ENCODE results near the gene TPD52L2. TPM values are rescaled to one million over a fixed set of nuclear protein-coding genes. Genes with fewer than 3 reads are reported as not detected.

TPD52L2 gene
- total and polyA plus RNA-seq, 7 donors: 71.7 to 109 (median 84.7) TPM

DNA sequence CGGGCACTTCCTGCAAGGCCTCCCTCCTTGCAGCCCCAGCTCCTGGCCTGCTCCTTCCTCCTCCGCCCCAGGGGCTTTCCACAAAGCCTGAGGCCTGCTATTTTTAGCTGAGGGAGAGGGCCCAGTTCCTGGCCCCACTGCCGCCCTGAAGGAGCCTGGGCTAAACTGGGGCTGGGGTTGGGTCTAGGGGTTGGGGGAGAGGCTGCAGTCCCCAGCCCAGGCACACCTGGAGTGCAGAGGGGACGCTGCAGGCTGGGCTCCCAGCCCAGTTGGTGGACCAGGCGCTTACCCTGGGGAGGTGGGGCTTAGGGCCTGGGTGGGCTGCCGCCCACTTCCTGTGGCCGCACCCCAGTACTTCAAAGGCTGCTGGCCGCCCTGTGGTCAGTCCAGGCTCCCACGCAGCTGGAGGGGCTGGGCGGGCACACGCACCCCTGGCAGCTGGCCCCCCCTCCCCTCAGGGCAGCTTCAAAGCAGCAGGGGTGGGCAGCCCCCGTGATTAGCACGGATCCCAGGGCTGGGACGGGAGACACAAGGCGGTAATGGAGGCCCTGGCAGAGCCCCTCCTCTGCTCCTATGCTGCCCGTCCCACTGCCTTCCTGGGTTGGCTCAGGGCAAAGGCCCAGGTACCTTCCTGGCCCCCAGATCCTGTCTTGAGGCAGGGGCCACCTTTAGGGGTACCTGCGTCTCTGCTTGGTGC lies 10.9 kb upstream of the TPD52L2 start:
- 15 to 18% methylated on average over 17 of the region's 17 CpGs for WGBS, 2 donors
- peaks cover 0 to 38% (median 33%) of the 10 kb centered on the region in 4 donors for H3K4me1 ChIP-seq
- DNase-seq: no peak
- peak overlapping the region; percentile 55 to 73 (median 60) for H3K27ac ChIP-seq
- H3K27me3 ChIP-seq: peaks cover 17 to 72% (median 50%) of the 10 kb centered on the region in 3 donors
- H3K4me3 ChIP-seq: peak overlapping the region in 2 of 4 donors; percentile 7 to 19
- intact Hi-C loops (cut with DNase I): no loop called here
- TF ChIP-seq POLR2A (IDR thresholded peaks at IDR 0.05): no peak
- TF ChIP-seq, protein P1, sequence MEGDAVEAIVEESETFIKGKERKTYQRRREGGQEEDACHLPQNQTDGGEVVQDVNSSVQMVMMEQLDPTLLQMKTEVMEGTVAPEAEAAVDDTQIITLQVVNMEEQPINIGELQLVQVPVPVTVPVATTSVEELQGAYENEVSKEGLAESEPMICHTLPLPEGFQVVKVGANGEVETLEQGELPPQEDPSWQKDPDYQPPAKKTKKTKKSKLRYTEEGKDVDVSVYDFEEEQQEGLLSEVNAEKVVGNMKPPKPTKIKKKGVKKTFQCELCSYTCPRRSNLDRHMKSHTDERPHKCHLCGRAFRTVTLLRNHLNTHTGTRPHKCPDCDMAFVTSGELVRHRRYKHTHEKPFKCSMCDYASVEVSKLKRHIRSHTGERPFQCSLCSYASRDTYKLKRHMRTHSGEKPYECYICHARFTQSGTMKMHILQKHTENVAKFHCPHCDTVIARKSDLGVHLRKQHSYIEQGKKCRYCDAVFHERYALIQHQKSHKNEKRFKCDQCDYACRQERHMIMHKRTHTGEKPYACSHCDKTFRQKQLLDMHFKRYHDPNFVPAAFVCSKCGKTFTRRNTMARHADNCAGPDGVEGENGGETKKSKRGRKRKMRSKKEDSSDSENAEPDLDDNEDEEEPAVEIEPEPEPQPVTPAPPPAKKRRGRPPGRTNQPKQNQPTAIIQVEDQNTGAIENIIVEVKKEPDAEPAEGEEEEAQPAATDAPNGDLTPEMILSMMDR (IDR thresholded peaks at IDR 0.05): no peak
- no peak for TF ChIP-seq POLR2AphosphoS5 (IDR thresholded peaks at IDR 0.05)
- TF ChIP-seq EP300 (IDR thresholded peaks at IDR 0.05): no peak
- no peaks in the 10 kb centered on the region for H3K9me3 ChIP-seq
- no peaks in the 10 kb centered on the region for H3K36me3 ChIP-seq

DNA sequence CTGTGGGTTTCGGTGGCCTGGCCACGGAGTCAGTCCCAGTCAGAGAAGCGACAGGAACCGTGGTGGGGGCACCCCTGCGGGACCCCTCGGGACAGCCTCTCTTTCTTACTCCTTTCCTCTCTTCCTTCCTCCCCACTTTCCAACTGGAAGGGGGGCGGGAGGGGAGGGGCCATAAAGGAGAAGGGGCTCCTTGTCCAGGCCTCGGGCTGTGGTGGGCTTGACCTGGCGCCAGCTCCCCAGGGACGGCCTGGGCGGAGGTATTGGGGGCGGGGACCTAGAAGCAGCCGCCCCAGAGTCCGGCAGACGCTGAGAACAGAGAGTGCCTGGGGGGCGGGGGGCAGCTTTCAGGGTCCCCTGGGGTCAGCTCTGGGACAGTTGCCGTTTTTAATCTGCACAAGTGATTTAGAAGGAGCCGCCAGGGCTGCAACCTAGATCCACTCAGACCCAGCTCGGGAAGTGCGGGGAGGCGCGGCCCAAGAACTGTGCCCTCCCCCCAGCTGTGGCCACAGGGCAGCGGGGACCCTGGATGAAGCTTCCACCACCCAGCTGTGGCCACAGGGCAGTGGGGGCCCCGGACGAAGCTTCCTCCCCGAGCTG lies 10.2 kb upstream of the TPD52L2 start:
- Histone ChIP-seq H3K36me3 (no peaks in the 10 kb centered on the region), H3K27me3 (peaks cover 17 to 72% (median 50%) of the 10 kb centered on the region in 3 donors), H3K9me3 (no peaks in the 10 kb centered on the region), H3K4me1 (peaks cover 0 to 38% (median 33%) of the 10 kb centered on the region in 4 donors), H3K4me3 (peak overlapping the region in 3 of 4 donors; percentile 7 to 19 (median 16)), H3K27ac (peak overlapping the region; percentile 55 to 73 (median 60))
- intact Hi-C loops (cut with DNase I): no loop called here
- 11 to 22% methylated on average over 26 of the region's 26 CpGs for WGBS, 2 donors
- TF ChIP-seq, protein P1 (IDR thresholded peaks at IDR 0.05): no peak
- TF ChIP-seq POLR2A (IDR thresholded peaks at IDR 0.05): no peak
- no peak for TF ChIP-seq EP300 (IDR thresholded peaks at IDR 0.05)
- no peak for TF ChIP-seq POLR2AphosphoS5 (IDR thresholded peaks at IDR 0.05)
- no peak for DNase-seq

DNA sequence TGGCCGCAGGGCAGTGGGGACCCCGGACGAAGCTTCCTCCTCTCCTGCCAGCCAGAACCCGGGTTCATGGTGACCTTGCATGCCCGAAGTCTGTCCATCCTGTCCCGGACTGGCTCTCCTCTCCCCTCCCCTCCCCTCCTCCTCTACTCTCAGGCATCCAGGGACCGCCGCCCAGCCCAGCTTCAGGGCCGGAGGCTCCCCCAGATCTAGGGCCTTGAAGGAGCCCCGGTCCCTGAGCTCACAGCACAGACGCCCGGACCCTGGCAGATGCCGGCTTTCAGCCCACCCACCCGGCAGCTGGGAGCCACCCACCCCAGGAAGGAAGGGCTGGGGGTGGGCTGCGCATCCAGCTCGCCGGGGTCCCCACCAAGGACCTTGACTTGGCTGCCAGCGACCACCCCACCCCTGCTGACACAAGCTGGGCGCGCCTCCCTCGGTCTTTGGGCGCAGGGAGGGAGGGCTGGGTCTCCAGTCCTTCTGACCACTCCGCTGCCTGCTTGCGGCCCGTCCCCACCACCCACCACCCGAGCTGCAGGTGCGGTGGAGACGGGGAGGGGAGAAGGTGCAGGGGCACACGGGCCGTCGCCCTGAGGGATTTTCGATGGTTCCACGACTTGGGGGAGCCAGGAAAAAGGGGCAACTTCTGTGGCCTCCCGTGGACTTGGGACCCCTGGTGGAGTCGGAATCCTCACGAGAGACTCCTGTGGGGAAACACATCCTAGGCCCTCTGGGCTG lies 9.5 kb upstream of the TPD52L2 start:
- Histone ChIP-seq H3K4me1 (peaks cover 0 to 38% (median 33%) of the 10 kb centered on the region in 4 donors), H3K27me3 (peaks cover 17 to 72% (median 50%) of the 10 kb centered on the region in 3 donors)
- WGBS, 2 donors: 22 to 57% methylated on average over 36 of the region's 36 CpGs

DNA sequence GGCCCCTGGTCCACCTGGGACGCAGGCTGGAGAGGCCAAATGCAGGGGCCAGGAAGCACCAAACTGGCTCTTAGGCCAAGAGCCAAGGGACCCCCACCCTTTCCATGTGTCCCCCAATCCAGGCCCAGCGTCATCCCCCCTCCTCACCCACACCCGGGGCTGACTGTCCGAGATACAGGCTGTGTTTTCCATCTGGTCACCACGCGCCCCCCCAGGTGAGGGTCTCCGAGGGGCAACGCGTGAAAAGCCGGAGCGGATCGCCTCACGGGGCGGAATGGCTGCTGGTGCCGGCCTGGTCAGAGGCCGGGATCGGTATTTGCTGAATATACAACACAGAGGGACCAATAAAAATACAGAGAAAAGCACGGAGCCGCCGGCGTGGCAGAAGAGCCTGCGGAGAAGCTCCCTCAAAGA lies 9.0 kb upstream of the TPD52L2 start:
- H3K27ac ChIP-seq: no peak overlapping the region
- H3K27me3 ChIP-seq: peaks cover 17 to 72% (median 50%) of the 10 kb centered on the region in 3 donors
- 23 to 66% methylated on average over 22 of the region's 22 CpGs for WGBS, 2 donors
- H3K36me3 ChIP-seq: peaks cover 0 to under 1% (median 0%) of the 10 kb centered on the region in 4 donors
- H3K4me1 ChIP-seq: peaks cover 0 to 38% (median 33%) of the 10 kb centered on the region in 4 donors
- intact Hi-C loops (cut with DNase I): no loop called here
- DNase-seq: no peak
- TF ChIP-seq, protein P1 (IDR thresholded peaks at IDR 0.05): no peak
- no peak for TF ChIP-seq POLR2AphosphoS5 (IDR thresholded peaks at IDR 0.05)
- no peak for TF ChIP-seq POLR2A (IDR thresholded peaks at IDR 0.05)
- no peak for TF ChIP-seq EP300 (IDR thresholded peaks at IDR 0.05)
- no peak overlapping the region for H3K4me3 ChIP-seq
- no peaks in the 10 kb centered on the region for H3K9me3 ChIP-seq

More for the DNA sequence above, 9.5 kb upstream of the TPD52L2 start:
- H3K27ac ChIP-seq: peak overlapping the region; percentile 37 to 62 (median 57)
- intact Hi-C loops (cut with DNase I): no loop called here
- no peak for DNase-seq
- no peaks in the 10 kb centered on the region for H3K36me3 ChIP-seq
- H3K9me3 ChIP-seq: no peaks in the 10 kb centered on the region
- H3K4me3 ChIP-seq: peak overlapping the region in 3 of 4 donors; percentile 7 to 19 (median 16)
- TF ChIP-seq POLR2A (IDR thresholded peaks at IDR 0.05) (no peak), EP300 (IDR thresholded peaks at IDR 0.05) (no peak), POLR2AphosphoS5 (IDR thresholded peaks at IDR 0.05) (no peak)
- TF ChIP-seq, protein P1 (IDR thresholded peaks at IDR 0.05): no peak
